SH-SY5Y (cell line): ENCODE measurements around the gene DNALI1.

Source experiments
- GATA2 ChIP-seq: IDR thresholded peaks from 2 replicates; pipeline ENCODE4 v1.6.1; 2011; ENCODE audit warnings: mild to moderate bottlenecking, low read depth, low read length
- GATA3 ChIP-seq: IDR thresholded peaks from 2 replicates; pipeline ENCODE4 v1.6.1; 2011; ENCODE audit warnings: low read depth, mild to moderate bottlenecking, low read length, moderate library complexity

DNALI1 gene

GRCh38 chr1:37588939-37589338 lies 32.2 kb downstream of the DNALI1 start:
- no peak for TF ChIP-seq GATA2
- TF ChIP-seq GATA3 = no peak

- TF ChIP-seq GATA2 (no peak), GATA3 (no peak)
These were observed 37.0 kb downstream of the DNALI1 start for GRCh38 chr1:37593726-37594125.

- TF ChIP-seq GATA3 = no peak
- TF ChIP-seq GATA2 = no peak
These were observed 38.9 kb downstream of the DNALI1 start, which contains the start of gene GNL2 for GRCh38 chr1:37595440-37596181. Gene GNL2, minus strand, starts transcription at chr1:37595937. Its CDS starts 115 bp downstream, at chr1:37595822.

GRCh38 chr1:37596182-37596667 lies 39.5 kb downstream of the DNALI1 start:
- no peak for TF ChIP-seq GATA2
- TF ChIP-seq GATA3 = no peak

GRCh38 chr1:37599940-37600339 lies 43.2 kb downstream of the DNALI1 start:
- no peak for TF ChIP-seq GATA2
- TF ChIP-seq GATA3 = no peak

GRCh38 chr1:37601441-37601840 lies 44.7 kb downstream of the DNALI1 start:
- no peak for TF ChIP-seq GATA3
- no peak for TF ChIP-seq GATA2

- TF ChIP-seq GATA2 (no peak), GATA3 (no peak)
These were observed 46.3 kb downstream of the DNALI1 start for GRCh38 chr1:37602750-37603694.

- TF ChIP-seq GATA3 (no peak), GATA2 (no peak)
These were observed 48.4 kb downstream of the DNALI1 start for GRCh38 chr1:37605061-37605650.

- no peak for TF ChIP-seq GATA2
- TF ChIP-seq GATA3 = no peak
These were observed 49.2 kb downstream of the DNALI1 start for GRCh38 chr1:37605806-37606474.

GRCh38 chr1:37606481-37607263 lies 49.9 kb downstream of the DNALI1 start:
- no peak for TF ChIP-seq GATA2
- TF ChIP-seq GATA3 = no peak

- no peak for TF ChIP-seq GATA3
- no peak for TF ChIP-seq GATA2
These were observed 52.3 kb downstream of the DNALI1 start for GRCh38 chr1:37609002-37609401.

GRCh38 chr1:37609994-37610393 lies 53.3 kb downstream of the DNALI1 start:
- TF ChIP-seq GATA2 (no peak), GATA3 (no peak)

- TF ChIP-seq GATA3 (no peak), GATA2 (no peak)
These were observed 55.4 kb downstream of the DNALI1 start for GRCh38 chr1:37612186-37612585.
